ENCODE data around the gene LYRM1. TPM values are rescaled to one million over a fixed set of nuclear protein-coding genes. Genes with fewer than 3 reads are reported as not detected.

The LYRM1 gene
- polyA plus RNA-seq, 2 of the 4 experiments (the other 2 are of a cell fraction) = 38.6 to 44.0 TPM

GRCh38 chr16:20916942-20917341 lies 16.4 kb downstream of the LYRM1 start:
- DNase-seq (ENCODE audit: low read depth in 1 of 2, low spot score in 1 of 2) (no peak), FAIRE-seq (no peak), ATAC-seq (no peak)
- ChIA-PET POLR2A (no interaction called here), CTCF (interaction anchor here (0.6 to 1.5 kb wide), 3 partner anchors 14 to 166 kb away, joined by 3 to 5 read pairs (median 5); no protein-coding TSS in a partner anchor)
- Histone ChIP-seq H3K4me3 (no peak overlapping the region), H3K9me3 (no peaks in the 10 kb centered on the region), H3K4me2 (no peak overlapping the region), H3K27ac (no peak overlapping the region), H3K4me1 (peaks cover 8% of the 10 kb centered on the region)
- TF ChIP-seq RNF2 (IDR thresholded peaks at IDR 0.05; ENCODE audit: borderline replicate concordance, low read depth) (no peak), FOSL2 (IDR thresholded peaks at IDR 0.05) (no peak), FOSL2 (CRISPR knock-in tag; IDR thresholded peaks at IDR 0.05) (no peak), PBX3 (IDR thresholded peaks at IDR 0.05) (no peak), ZSCAN20 (CRISPR knock-in tag; IDR thresholded peaks at IDR 0.05) (no peak), ZC3H11A (IDR thresholded peaks at IDR 0.05) (no peak), TP53 (CRISPR knock-in tag; IDR thresholded peaks at IDR 0.05) (no peak)
- 86% methylated on average over 4 of the region's 4 CpGs for WGBS (ENCODE audit: missing lambda C conversion rate)

- TF ChIP-seq HOXA7 (CRISPR knock-in tag; IDR thresholded peaks at IDR 0.05) (no peak), HEYL (CRISPR knock-in tag; IDR thresholded peaks at IDR 0.05) (no peak), SREBF2 (IDR thresholded peaks at IDR 0.05) (no peak), HDAC2 (IDR thresholded peaks at IDR 0.05) (no peak), JUNB (IDR thresholded peaks at IDR 0.05) (no peak), MAZ (IDR thresholded peaks at IDR 0.05; ENCODE audit: borderline replicate concordance, low read depth, low read length) (no peak), FOSB (CRISPR knock-in tag; IDR thresholded peaks at IDR 0.05) (no peak), REST (IDR thresholded peaks at IDR 0.05) (no peak), ELK1 (IDR thresholded peaks at IDR 0.05; ENCODE audit: low read depth, low read length) (no peak), NR3C1 (IDR thresholded peaks at IDR 0.05) (no peak), CEBPB (IDR thresholded peaks at IDR 0.05) (no peak), CHD2 (IDR thresholded peaks at IDR 0.05; ENCODE audit: low read length, partially characterized antibody) (no peak), ZC3H11A (IDR thresholded peaks at IDR 0.05) (no peak), FOXS1 (CRISPR knock-in tag; IDR thresholded peaks at IDR 0.05) (no peak), EHMT2 (IDR thresholded peaks at IDR 0.05; ENCODE audit: low read depth) (no peak), RNF2 (IDR thresholded peaks at IDR 0.05; ENCODE audit: borderline replicate concordance, low read depth) (no peak)
- TF ChIP-seq, protein P1, sequence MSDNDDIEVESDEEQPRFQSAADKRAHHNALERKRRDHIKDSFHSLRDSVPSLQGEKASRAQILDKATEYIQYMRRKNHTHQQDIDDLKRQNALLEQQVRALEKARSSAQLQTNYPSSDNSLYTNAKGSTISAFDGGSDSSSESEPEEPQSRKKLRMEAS (IDR thresholded peaks at IDR 0.05) = no peak
- TF ChIP-seq, protein P2, sequence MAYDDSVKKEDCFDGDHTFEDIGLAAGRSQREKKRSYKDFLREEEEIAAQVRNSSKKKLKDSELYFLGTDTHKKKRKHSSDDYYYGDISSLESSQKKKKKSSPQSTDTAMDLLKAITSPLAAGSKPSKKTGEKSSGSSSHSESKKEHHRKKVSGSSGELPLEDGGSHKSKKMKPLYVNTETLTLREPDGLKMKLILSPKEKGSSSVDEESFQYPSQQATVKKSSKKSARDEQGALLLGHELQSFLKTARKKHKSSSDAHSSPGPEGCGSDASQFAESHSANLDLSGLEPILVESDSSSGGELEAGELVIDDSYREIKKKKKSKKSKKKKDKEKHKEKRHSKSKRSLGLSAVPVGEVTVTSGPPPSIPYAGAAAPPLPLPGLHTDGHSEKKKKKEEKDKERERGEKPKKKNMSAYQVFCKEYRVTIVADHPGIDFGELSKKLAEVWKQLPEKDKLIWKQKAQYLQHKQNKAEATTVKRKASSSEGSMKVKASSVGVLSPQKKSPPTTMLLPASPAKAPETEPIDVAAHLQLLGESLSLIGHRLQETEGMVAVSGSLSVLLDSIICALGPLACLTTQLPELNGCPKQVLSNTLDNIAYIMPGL (CRISPR knock-in tag; IDR thresholded peaks at IDR 0.05; ENCODE audit: borderline replicate concordance) = no peak
- no peak overlapping the region for H3K4me3 ChIP-seq
- ATAC-seq = no peak
- no peak for FAIRE-seq
- POLR2A ChIA-PET = no interaction called here
- WGBS (ENCODE audit: missing lambda C conversion rate) = 82% methylated on average over 4 of the region's 4 CpGs
- CTCF ChIA-PET = interaction anchor here (1.1 to 1.2 kb wide), 3 partner anchors 8 to 69 kb away, joined by 3 to 4 read pairs (median 3); no protein-coding TSS in a partner anchor
- H3K4me2 ChIP-seq = no peak overlapping the region
- H3K9me3 ChIP-seq = no peaks in the 10 kb centered on the region
- DNase-seq (ENCODE audit: low read depth in 1 of 2, low spot score in 1 of 2) = no peak
- H3K4me1 ChIP-seq = no peaks in the 10 kb centered on the region; the same call in 2 of the 3 replicates
- no peak overlapping the region for H3K27ac ChIP-seq
Measured at GRCh38 chr16:20918486-20919239, 18.1 kb downstream of the LYRM1 start.
